Vein endothelial cell (primary cell): ENCODE data around the gene DHPS. TPM values are rescaled to one million over a fixed set of nuclear protein-coding genes. Genes with fewer than 3 reads are reported as not detected.

Experiments
- small RNA-seq: library from RNA; depleted of rRNA; stranded (forward); fragments of <200 nt; gene quantifications from one replicate; pipeline ENCODE3, GENCODE V24; 2012
- total RNA-seq: library from RNA; depleted of rRNA; stranded (reverse); fragments of >200 nt; gene quantifications from 2 replicates; pipeline ENCODE4 v1.2.3, GENCODE V29; 2012

Gene DHPS
- total RNA-seq: 52.6 and 53.0 TPM in 2 replicates

GRCh38 chr19:12681074-12681987, at the start of gene DHPS:
Gene DHPS, minus strand, starts transcription at chr19:12681880. Its CDS starts 114 bp downstream, at chr19:12681766.

GRCh38 chr19:12723641-12724426, 42.2 kb upstream of the DHPS start, which contains the start of gene TNPO2:
Gene TNPO2, minus strand, starts transcription at chr19:12723932. Its CDS starts 2,955 bp downstream, at chr19:12720977.

GRCh38 chr19:12696366-12697335, 15.0 kb upstream of the DHPS start, which contains the start of gene FBXW9:
Gene FBXW9, minus strand, starts transcription at chr19:12696631. Its CDS starts 50 bp downstream, at chr19:12696581.

GRCh38 chr19:12687496-12688196, 6.0 kb upstream of the DHPS start, which contains the start of gene GNG14:
Gene GNG14, plus strand, starts transcription at chr19:12687998. Its CDS starts 51 bp downstream, at chr19:12688049.

GRCh38 chr19:12666265-12667048, 15.2 kb downstream of the DHPS start, which contains the start of the genes MAN2B1 and WDR83:
Gene MAN2B1, minus strand, starts transcription at chr19:12666742. Its CDS starts 41 bp downstream, at chr19:12666701.
Gene WDR83, plus strand, starts transcription at chr19:12666807. Its CDS starts 2,984 bp downstream, at chr19:12669791.

Small RNA genes lying within 50 kb of the gene (small RNA-seq; reads per million reads assigned to genes)
- 12.4 reads per million, percentile 96 among the genes with 10 or more reads in this experiment for gene SNORD41

Other genes with a start within 250 kb of the DHPS start
- gene ZNF443, start 240.9 kb downstream of the DHPS start, total RNA-seq: 4.6 and 5.2 TPM in 2 replicates
- 2.3 and 3.6 TPM in 2 replicates for gene ZNF709, start 197.1 kb downstream of the DHPS start, total RNA-seq
- gene ZNF564, start 130.4 kb downstream of the DHPS start, total RNA-seq: 5.9 and 6.9 TPM in 2 replicates
- 7.2 and 9.9 TPM in 2 replicates for gene ZNF490, start 71.1 kb downstream of the DHPS start, total RNA-seq
- 18.3 and 20.6 TPM in 2 replicates for gene ZNF791, start 71.0 kb downstream of the DHPS start, total RNA-seq
- 51.2 and 53.2 TPM in 2 replicates for gene MAN2B1, start 15.1 kb downstream of the DHPS start, total RNA-seq
- gene WDR83, start 15.1 kb downstream of the DHPS start, total RNA-seq: 4.9 and 8.8 TPM in 2 replicates
- not detected in 2 replicates for gene GNG14, start 6.1 kb upstream of the DHPS start, total RNA-seq
- gene FBXW9, start 14.8 kb upstream of the DHPS start, total RNA-seq: 16.5 and 21.9 TPM in 2 replicates
- 55.5 and 61.4 TPM in 2 replicates for gene TNPO2, start 42.1 kb upstream of the DHPS start, total RNA-seq
- gene TRIR, start 52.8 kb upstream of the DHPS start, total RNA-seq: 169 and 191 TPM in 2 replicates
- 89.2 and 91.0 TPM in 2 replicates for gene GET3, start 55.6 kb upstream of the DHPS start, total RNA-seq
- gene BEST2, start 69.9 kb upstream of the DHPS start, total RNA-seq: not detected in 2 replicates
- 9.0 and 9.5 TPM in 2 replicates for gene HOOK2, start 93.7 kb upstream of the DHPS start, total RNA-seq
- 57.4 and 78.7 TPM in 2 replicates for gene JUNB, start 109.6 kb upstream of the DHPS start, total RNA-seq
- gene PRDX2, start 119.9 kb upstream of the DHPS start, total RNA-seq: 221 and 264 TPM in 2 replicates
- gene THSD8, start 120.2 kb upstream of the DHPS start, total RNA-seq: not detected in 2 replicates
- gene RNASEH2A, start 124.7 kb upstream of the DHPS start, total RNA-seq: 19.5 and 25.5 TPM in 2 replicates
- gene RTBDN, start 152.7 kb upstream of the DHPS start, total RNA-seq: not detected in 2 replicates
- gene MAST1, start 156.6 kb upstream of the DHPS start, total RNA-seq: 0.29 and 0.33 TPM in 2 replicates
- gene DNASE2, start 199.6 kb upstream of the DHPS start, total RNA-seq: 16.8 and 20.9 TPM in 2 replicates
- not detected in 2 replicates for gene KLF1, start 205.3 kb upstream of the DHPS start, total RNA-seq
- gene GCDH, start 209.3 kb upstream of the DHPS start, total RNA-seq: 30.1 and 33.7 TPM in 2 replicates
- not detected in 2 replicates for gene SYCE2, start 237.4 kb upstream of the DHPS start, total RNA-seq